Activated CD4-positive, alpha-beta memory T cell treated with anti-CD3 and anti-CD28 coated beads, Interleukin-2, amount 10 ng/mL, durations not matched to agents 7 days and 5 days (primary cell): ENCODE data around the gene GRIP1. TPM values are rescaled to one million over a fixed set of nuclear protein-coding genes. Genes with fewer than 3 reads are reported as not detected.

Experiments
- CTCF ChIA-PET: fragments of 350-600 bp; sonication (Branson Sonifier 250); formaldehyde crosslinking; loops from one replicate; lab custom pipeline; 2021; ENCODE audit warnings: antibody characterized with exemption, inconsistent platforms; lab: Charles Lee
- POLR2A ChIA-PET: fragments of 350-600 bp; sonication (Branson Sonifier 250); formaldehyde crosslinking; loops from one replicate; lab custom pipeline; 2021; ENCODE audit warnings: antibody characterized with exemption; lab: Charles Lee
- DNase-seq: peaks from one replicate; pipeline ENCODE4 v3.0.0-alpha.2; 2020
- H3K27ac Mint-ChIP-seq: one replicate; pipeline ENCODE4 v1.8.0; 2021; ENCODE audit warnings: mild to moderate bottlenecking, mixed read lengths
- H3K27me3 Mint-ChIP-seq: one replicate; pipeline ENCODE4 v1.8.0; 2021; ENCODE audit warnings: mixed read lengths
- H3K36me3 Mint-ChIP-seq: one replicate; pipeline ENCODE4 v1.8.0; 2021; ENCODE audit warnings: low read depth, mixed read lengths
- H3K4me1 Mint-ChIP-seq: one replicate; pipeline ENCODE4 v1.8.0; 2021; ENCODE audit warnings: mixed read lengths
- H3K4me3 Mint-ChIP-seq: one replicate; pipeline ENCODE4 v1.8.0; 2021; ENCODE audit warnings: mild to moderate bottlenecking, mixed read lengths
- H3K9me3 Mint-ChIP-seq: one replicate; pipeline ENCODE4 v1.8.0; 2021; ENCODE audit warnings: mixed read lengths
- total RNA-seq, 2 experiments: library from RNA; stranded (reverse); gene quantifications; one replicate each; pipeline ENCODE4 v1.2.3, GENCODE V29; 2021

Gene GRIP1
- total RNA-seq, 2 experiments from 2014 or later = 0.18 to 0.35 TPM

- H3K4me3 Mint-ChIP-seq = no peak overlapping the region
- DNase-seq = no peak
- ChIA-PET CTCF (no interaction called here), POLR2A (no interaction called here)
- peaks cover 3% of the 10 kb centered on the region for H3K27me3 Mint-ChIP-seq
- H3K36me3 Mint-ChIP-seq = no peaks in the 10 kb centered on the region
- H3K27ac Mint-ChIP-seq = no peak overlapping the region
- H3K4me1 Mint-ChIP-seq = no peaks in the 10 kb centered on the region
- H3K9me3 Mint-ChIP-seq = no peaks in the 10 kb centered on the region
Observed at GRCh38 chr12:66598079-66598478, 80.8 kb downstream of the GRIP1 start.

GRCh38 chr12:66596199-66596598 lies 82.7 kb downstream of the GRIP1 start:
- H3K4me1 Mint-ChIP-seq = no peaks in the 10 kb centered on the region

GRCh38 chr12:66594688-66595087 lies 84.2 kb downstream of the GRIP1 start:
- H3K27me3 Mint-ChIP-seq = no peaks in the 10 kb centered on the region

More at GRCh38 chr12:66596199-66596598, 82.7 kb downstream of the GRIP1 start:
- no peaks in the 10 kb centered on the region for H3K27me3 Mint-ChIP-seq
- DNase-seq = no peak
- H3K36me3 Mint-ChIP-seq = no peaks in the 10 kb centered on the region
- no peak overlapping the region for H3K27ac Mint-ChIP-seq
- H3K4me3 Mint-ChIP-seq = no peak overlapping the region
- POLR2A ChIA-PET = no interaction called here
- CTCF ChIA-PET = no interaction called here
- H3K9me3 Mint-ChIP-seq = no peaks in the 10 kb centered on the region

GRCh38 chr12:66590275-66590985 lies 88.4 kb downstream of the GRIP1 start:
- Mint-ChIP-seq H3K4me1 (no peaks in the 10 kb centered on the region), H3K27me3 (no peaks in the 10 kb centered on the region), H3K9me3 (no peaks in the 10 kb centered on the region), H3K4me3 (no peak overlapping the region), H3K27ac (no peak overlapping the region), H3K36me3 (no peaks in the 10 kb centered on the region)
- ChIA-PET POLR2A (no interaction called here), CTCF (no interaction called here)
- DNase-seq = no peak

More at GRCh38 chr12:66594688-66595087, 84.2 kb downstream of the GRIP1 start:
- no peaks in the 10 kb centered on the region for H3K36me3 Mint-ChIP-seq
- no peaks in the 10 kb centered on the region for H3K9me3 Mint-ChIP-seq
- CTCF ChIA-PET = no interaction called here
- DNase-seq = no peak
- H3K4me1 Mint-ChIP-seq = no peaks in the 10 kb centered on the region
- no peak overlapping the region for H3K27ac Mint-ChIP-seq
- no peak overlapping the region for H3K4me3 Mint-ChIP-seq
- POLR2A ChIA-PET = no interaction called here

- Mint-ChIP-seq H3K4me1 (no peaks in the 10 kb centered on the region), H3K9me3 (no peaks in the 10 kb centered on the region), H3K27ac (no peak overlapping the region), H3K4me3 (no peak overlapping the region), H3K36me3 (no peaks in the 10 kb centered on the region), H3K27me3 (no peaks in the 10 kb centered on the region)
- POLR2A ChIA-PET = no interaction called here
- CTCF ChIA-PET = no interaction called here
- DNase-seq = no peak
Observed at GRCh38 chr12:66589095-66589494, 89.8 kb downstream of the GRIP1 start.

- CTCF ChIA-PET = no interaction called here
- Mint-ChIP-seq H3K4me3 (no peak overlapping the region), H3K27ac (no peak overlapping the region), H3K27me3 (no peaks in the 10 kb centered on the region), H3K4me1 (no peaks in the 10 kb centered on the region), H3K9me3 (no peaks in the 10 kb centered on the region), H3K36me3 (no peaks in the 10 kb centered on the region)
- POLR2A ChIA-PET = no interaction called here
- DNase-seq = no peak
Observed at GRCh38 chr12:66587912-66588311, 91.0 kb downstream of the GRIP1 start.

- ChIA-PET CTCF (no interaction called here), POLR2A (no interaction called here)
- no peaks in the 10 kb centered on the region for H3K9me3 Mint-ChIP-seq
- no peaks in the 10 kb centered on the region for H3K27me3 Mint-ChIP-seq
- H3K36me3 Mint-ChIP-seq = no peaks in the 10 kb centered on the region
- H3K4me3 Mint-ChIP-seq = no peak overlapping the region
- no peaks in the 10 kb centered on the region for H3K4me1 Mint-ChIP-seq
- H3K27ac Mint-ChIP-seq = no peak overlapping the region
- no peak for DNase-seq
Observed at GRCh38 chr12:66584673-66585072, 94.2 kb downstream of the GRIP1 start.

GRCh38 chr12:66573605-66574004 lies 105.3 kb downstream of the GRIP1 start:
- no peaks in the 10 kb centered on the region for H3K27me3 Mint-ChIP-seq
- CTCF ChIA-PET = no interaction called here
- no peak overlapping the region for H3K27ac Mint-ChIP-seq
- H3K9me3 Mint-ChIP-seq = peaks cover 2% of the 10 kb centered on the region
- H3K4me3 Mint-ChIP-seq = no peak overlapping the region
- no peaks in the 10 kb centered on the region for H3K4me1 Mint-ChIP-seq
- POLR2A ChIA-PET = no interaction called here
- no peaks in the 10 kb centered on the region for H3K36me3 Mint-ChIP-seq
- no peak for DNase-seq

- H3K4me3 Mint-ChIP-seq = no peak overlapping the region
- H3K9me3 Mint-ChIP-seq = peaks cover 2% of the 10 kb centered on the region
- no peaks in the 10 kb centered on the region for H3K4me1 Mint-ChIP-seq
- no peak for DNase-seq
- no peak overlapping the region for H3K27ac Mint-ChIP-seq
- H3K36me3 Mint-ChIP-seq = no peaks in the 10 kb centered on the region
- ChIA-PET CTCF (no interaction called here), POLR2A (no interaction called here)
- H3K27me3 Mint-ChIP-seq = no peaks in the 10 kb centered on the region
Observed at GRCh38 chr12:66572845-66573244, 106.0 kb downstream of the GRIP1 start.

GRCh38 chr12:66571361-66571915 lies 107.4 kb downstream of the GRIP1 start:
- no peak for DNase-seq
- H3K27me3 Mint-ChIP-seq = peaks cover 1% of the 10 kb centered on the region
- H3K9me3 Mint-ChIP-seq = no peaks in the 10 kb centered on the region
- CTCF ChIA-PET = no interaction called here
- no peaks in the 10 kb centered on the region for H3K36me3 Mint-ChIP-seq
- no peak overlapping the region for H3K27ac Mint-ChIP-seq
- POLR2A ChIA-PET = no interaction called here
- H3K4me1 Mint-ChIP-seq = no peaks in the 10 kb centered on the region
- H3K4me3 Mint-ChIP-seq = no peak overlapping the region

- H3K9me3 Mint-ChIP-seq = peaks cover 5% of the 10 kb centered on the region
- no peaks in the 10 kb centered on the region for H3K4me1 Mint-ChIP-seq
- H3K4me3 Mint-ChIP-seq = no peak overlapping the region
- no peaks in the 10 kb centered on the region for H3K36me3 Mint-ChIP-seq
- peaks cover 1% of the 10 kb centered on the region for H3K27me3 Mint-ChIP-seq
- DNase-seq = no peak
- H3K27ac Mint-ChIP-seq = no peak overlapping the region
- POLR2A ChIA-PET = no interaction called here
- CTCF ChIA-PET = no interaction called here
Observed at GRCh38 chr12:66563220-66563619, 115.7 kb downstream of the GRIP1 start.

GRCh38 chr12:66555113-66555512 lies 123.8 kb downstream of the GRIP1 start:
- POLR2A ChIA-PET = no interaction called here
- Mint-ChIP-seq H3K4me1 (no peaks in the 10 kb centered on the region), H3K4me3 (no peak overlapping the region), H3K27ac (no peak overlapping the region), H3K36me3 (no peaks in the 10 kb centered on the region), H3K9me3 (no peaks in the 10 kb centered on the region), H3K27me3 (peaks cover 1% of the 10 kb centered on the region)
- CTCF ChIA-PET = no interaction called here
- no peak for DNase-seq

GRCh38 chr12:66552716-66553115 lies 126.2 kb downstream of the GRIP1 start:
- Mint-ChIP-seq H3K27me3 (peaks cover 1% of the 10 kb centered on the region), H3K9me3 (no peaks in the 10 kb centered on the region), H3K4me1 (no peaks in the 10 kb centered on the region), H3K4me3 (no peak overlapping the region), H3K36me3 (no peaks in the 10 kb centered on the region), H3K27ac (no peak overlapping the region)
- no peak for DNase-seq
- CTCF ChIA-PET = no interaction called here
- POLR2A ChIA-PET = no interaction called here

- Mint-ChIP-seq H3K36me3 (no peaks in the 10 kb centered on the region), H3K9me3 (no peaks in the 10 kb centered on the region), H3K4me3 (no peak overlapping the region), H3K27me3 (no peaks in the 10 kb centered on the region), H3K27ac (no peak overlapping the region), H3K4me1 (no peaks in the 10 kb centered on the region)
- ChIA-PET CTCF (no interaction called here), POLR2A (no interaction called here)
- DNase-seq = no peak
Observed at GRCh38 chr12:66550626-66551025, 128.2 kb downstream of the GRIP1 start.
